T-helper 1 cell (primary cell): Measurements from ENCODE around the gene RELL2.

Experiments
- DNase-seq, 5 donors: peaks; one replicate each; pipeline ENCODE4 v3.0.0-alpha.2; 2012 to 2020

Gene RELL2

DNA sequence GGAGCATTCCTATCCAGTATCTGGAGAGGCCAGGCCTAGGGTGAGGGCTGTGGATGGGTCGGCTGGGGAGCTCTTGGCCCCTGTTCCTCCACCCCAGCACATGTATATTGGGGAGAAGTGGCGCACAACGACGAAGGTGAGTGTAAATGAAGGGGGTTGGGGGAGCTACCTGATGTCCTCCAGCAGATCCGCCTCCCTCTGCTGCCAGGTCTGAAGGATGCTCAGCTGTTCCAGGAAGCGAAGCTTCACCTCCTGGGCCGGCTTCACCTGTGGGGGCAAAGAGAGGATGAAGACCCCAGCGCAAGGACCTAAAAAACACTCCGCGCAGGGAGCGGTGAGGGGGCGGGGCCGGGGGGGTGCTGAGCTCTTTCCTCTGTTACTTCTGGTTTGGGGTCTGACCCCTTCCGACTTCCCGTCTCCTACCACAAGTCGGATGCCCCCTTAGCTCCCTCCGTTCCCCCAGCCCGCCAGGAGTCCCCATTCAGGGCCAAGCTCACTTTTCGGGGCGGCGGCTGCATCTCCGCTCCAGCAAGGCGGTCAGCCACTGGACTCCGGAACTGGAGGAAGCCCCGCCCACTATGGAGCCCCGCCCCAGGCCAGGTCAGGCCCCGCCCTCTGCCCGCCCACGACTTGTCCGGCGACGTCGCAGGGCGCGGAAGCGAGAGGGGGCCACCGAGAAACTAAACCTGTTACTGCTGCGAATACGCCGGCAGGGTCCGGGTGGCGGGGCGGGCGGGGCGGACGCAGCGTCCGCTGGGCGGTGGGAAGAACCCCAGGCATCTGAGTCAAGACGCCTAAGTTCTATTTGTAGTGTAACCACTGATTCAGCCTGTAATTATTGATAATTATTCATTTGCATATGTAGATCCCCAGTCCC lies 14.3 kb downstream of the RELL2 start, which contains the start of gene FCHSD1:
Gene FCHSD1 (minus strand): TSS at position 568 of the 877 bp plus-strand sequence. CDS start 50 bp downstream, at position 518.
- peak; percentile 68 to 82 (median 74) for DNase-seq

DNA sequence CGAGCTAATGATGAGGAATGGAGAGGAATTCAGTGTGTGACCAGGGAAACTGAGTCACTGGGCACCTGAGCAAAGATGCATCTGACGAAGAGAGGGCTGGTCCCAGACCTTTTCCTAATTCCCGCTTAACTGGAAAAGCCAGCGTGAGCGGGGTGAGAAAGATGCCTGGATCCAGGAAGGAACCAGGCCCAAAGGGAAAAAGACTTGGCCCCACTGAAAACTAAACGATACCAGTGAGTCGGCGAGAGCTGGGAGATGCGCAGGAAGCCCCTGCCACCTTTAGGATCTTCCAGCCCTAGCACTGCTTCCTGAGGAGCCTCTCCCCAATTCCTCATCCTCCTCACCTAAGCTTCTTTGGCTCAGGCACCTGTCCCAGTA lies 14.9 kb downstream of the RELL2 start:
- no peak for DNase-seq

DNA sequence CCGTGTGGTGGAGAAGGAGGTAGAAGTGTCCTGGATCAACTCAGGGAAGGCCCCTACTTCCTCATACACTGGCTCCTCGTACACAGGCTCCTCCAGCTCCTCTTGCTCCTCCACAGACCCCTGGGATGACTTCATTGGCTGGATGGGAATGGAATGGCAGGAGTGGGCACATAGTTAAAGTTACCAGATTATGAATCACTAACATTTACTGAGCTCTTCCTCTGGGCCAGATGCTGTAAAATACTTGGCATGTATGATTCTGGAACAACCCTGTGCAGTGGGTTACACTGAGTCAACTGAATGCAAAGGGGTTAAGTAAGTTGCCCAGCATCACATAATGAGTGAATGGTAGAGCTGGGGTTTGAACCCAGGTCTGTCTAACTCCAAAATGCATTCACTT lies 17.5 kb downstream of the RELL2 start:
- no peak for DNase-seq

DNA sequence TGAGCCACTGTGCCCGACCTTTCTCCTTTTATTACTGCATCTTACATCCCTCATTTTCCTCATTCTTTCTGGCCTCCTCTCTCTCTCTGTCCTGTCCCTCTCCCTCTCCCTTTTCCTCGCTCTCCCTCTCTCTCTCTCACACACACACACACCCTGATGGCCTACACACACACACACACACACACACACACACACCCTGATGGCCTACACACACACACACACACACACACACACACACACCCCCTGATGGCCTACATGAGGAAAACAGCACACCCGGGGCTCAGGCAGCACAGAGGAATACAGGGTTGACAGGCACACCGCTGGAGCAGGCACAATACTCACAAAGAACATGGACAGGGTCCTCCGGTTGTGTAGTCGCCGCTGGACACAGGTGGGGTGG lies 18.2 kb downstream of the RELL2 start:
- DNase-seq: no peak

DNA sequence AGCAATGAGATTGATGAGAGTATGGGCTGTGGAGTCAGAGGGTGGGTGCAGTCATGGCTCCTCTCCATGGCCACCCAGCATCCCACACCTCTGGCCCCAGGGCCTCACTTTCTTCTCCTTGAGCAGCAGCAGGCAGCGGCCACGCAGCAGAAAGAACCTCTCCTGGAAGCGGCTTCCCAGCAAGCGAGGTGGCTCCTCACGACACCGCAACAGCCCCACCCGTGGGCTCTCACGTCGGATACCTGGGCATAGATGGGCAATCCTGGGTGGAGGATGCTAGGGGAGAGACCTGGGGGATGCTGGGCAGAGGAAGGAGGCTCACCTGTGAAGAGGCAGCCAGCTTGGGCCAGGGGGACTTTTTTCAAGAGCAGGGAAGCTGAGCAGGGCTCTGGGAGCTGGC lies 19.6 kb downstream of the RELL2 start:
- DNase-seq: no peak

DNA sequence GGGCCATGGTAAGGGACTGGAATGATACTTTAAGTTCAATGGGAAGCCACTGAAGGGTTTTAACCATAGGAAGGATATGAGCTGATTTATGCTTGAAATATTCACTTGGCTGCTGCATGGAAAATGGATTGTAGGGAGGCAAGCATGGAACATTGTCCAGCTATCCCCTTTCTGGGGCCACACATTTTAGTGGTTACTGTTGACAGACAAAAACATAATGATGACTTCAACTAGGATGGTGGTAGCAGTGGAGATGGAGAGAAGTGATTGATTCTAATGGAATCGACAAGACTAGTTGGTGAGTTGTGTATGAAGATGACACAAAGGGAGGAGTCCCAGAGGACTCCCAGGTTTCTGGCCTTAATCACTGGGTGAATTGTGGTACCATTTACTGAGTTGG lies 20.6 kb downstream of the RELL2 start:
- DNase-seq: no peak

DNA sequence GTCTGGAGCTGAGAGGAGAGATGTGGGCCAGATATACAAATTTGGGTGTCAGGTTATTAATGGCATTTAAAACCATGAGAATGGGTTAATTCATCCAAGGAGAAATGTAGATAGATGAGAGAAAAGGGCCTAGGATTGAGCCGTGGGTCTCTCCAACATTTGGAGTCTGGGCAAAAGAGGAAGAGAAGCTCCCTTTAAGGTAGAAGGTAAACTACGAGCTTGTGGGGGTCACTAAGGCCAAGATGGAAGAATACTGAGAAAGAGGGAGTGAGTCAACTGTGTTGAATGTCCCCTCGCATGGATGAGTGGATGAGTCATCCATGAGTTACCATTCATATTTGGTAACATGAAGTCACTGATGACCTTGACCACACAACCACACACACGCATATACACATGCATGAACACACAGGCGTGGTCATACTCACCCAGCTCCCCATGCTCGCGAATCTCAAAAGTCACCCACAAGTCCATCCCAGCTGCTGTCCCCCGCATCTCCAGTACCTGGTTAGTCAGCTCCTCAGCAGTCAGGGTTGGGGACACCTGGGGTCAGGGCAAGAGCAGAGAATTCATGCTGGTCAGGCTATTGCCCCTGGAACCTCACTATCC lies 21.2 kb downstream of the RELL2 start:
- DNase-seq: no peak

DNA sequence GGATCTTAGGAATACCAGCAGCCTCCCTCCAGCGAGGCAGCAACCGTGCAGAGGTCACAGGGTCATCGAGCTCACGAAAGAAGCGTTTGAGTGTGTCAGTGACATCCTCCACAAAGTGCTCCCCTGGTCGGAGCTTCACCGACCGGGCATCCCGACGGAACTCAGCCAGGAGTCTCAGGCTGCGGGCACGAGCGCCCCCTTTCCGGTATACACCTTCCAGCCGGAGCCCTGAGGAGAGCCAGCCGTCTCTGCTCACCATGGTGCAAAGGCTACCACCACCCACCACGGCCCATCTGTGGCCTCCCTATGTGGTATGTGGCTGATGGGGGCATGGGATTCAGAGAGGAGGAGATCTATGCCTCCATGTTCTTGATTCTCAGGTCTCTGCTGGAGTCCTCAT lies 25.2 kb downstream of the RELL2 start:
- no peak for DNase-seq

DNA sequence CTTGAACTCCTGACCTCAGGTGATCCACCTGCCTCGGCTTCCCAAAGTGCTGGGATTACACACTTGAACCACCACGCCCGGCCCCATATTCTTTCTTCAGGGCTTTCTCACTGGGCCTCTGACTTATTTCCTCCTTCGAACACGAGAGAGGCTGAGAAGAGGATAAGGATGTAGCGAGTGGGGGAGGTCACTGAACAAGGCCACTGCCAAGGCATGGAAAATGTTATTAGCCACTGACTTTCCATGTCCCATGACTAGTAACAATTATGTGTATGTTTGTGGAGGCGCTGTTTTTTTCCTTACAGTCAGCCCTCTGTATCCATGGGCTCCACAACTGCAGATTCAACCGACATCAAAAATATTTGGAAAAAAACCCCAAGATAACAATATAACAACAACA lies 26.7 kb downstream of the RELL2 start:
- DNase-seq: no peak

DNA sequence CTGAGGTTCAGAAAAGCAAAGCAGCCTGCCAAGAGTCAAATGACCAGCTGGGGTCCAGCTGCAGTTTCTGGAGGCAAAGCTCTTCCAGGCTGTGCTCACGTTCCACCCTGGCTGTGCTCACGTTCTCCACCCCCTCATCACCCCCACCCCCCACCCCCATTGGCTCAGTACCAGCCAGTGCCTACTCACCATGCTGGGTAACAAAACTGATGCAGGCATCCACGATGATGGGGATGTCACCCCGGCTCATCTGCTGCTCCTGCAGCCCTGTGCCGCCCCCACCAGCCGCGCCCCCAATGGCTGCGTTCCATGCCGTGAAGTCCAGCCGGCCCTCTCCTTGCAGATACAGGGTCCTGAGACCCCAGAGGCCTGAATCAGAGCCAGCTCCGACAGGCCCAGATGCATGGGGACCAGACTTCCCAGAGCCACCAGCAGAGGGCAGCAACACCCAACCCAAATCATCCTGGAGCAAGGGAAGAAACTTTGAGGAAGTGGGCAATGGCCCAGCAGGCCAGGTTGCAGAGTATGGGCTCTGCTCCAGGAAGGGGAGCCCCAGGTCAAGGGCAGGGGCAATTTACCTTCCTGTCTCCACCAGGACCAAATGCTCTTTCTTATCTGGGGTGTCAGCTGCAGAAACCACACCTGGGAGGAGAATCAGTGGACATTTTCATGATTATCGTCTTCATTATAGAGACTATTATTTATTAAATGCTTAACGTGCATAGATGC lies 28.1 kb downstream of the RELL2 start:
- DNase-seq: peak; percentile 37 to 66 (median 54)

DNA sequence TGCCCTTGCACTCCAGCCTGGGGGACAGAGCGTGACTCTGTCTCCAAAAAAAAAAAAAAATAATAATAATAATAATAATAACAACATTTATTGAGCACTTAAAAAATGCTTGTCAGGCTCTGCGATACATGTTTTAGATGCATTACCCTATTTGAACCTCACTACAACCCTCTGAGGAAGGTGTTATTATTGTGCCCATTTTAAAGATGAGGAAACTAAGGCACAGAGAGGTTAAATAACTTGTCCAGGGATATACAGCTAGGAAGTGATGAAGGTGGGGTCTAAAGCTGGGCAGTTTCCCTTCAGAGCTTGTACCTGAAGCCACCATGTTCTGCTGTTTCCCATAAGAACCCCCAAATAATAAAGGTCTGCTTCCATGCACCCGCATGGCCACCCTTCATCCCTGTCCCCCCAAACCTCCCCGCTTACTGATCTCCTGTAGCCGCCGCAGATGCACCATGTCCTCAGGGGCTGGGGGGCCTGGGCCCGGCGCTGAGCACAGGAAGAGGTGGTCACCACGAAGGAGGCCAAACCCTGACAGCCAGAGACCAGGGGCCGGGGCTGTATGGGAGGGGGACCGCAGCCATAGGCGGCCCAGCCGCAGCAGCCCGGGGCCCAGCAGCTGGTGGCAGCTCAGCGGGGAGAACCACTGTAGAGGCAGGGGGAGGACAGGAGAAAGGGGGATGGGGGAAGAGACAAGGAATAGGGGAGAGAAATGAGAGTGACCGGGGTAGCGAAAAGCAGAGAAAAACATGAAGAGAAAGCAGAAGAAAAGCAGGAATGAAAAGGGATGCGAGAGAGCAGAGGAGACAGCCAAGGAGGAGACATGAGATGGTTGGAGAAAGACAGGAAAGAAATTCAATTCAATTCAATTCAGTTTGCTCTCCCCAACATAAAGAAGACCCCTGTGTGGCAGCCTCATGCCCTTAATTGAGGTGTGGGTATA lies 29.5 kb downstream of the RELL2 start:
- DNase-seq: no peak

DNA sequence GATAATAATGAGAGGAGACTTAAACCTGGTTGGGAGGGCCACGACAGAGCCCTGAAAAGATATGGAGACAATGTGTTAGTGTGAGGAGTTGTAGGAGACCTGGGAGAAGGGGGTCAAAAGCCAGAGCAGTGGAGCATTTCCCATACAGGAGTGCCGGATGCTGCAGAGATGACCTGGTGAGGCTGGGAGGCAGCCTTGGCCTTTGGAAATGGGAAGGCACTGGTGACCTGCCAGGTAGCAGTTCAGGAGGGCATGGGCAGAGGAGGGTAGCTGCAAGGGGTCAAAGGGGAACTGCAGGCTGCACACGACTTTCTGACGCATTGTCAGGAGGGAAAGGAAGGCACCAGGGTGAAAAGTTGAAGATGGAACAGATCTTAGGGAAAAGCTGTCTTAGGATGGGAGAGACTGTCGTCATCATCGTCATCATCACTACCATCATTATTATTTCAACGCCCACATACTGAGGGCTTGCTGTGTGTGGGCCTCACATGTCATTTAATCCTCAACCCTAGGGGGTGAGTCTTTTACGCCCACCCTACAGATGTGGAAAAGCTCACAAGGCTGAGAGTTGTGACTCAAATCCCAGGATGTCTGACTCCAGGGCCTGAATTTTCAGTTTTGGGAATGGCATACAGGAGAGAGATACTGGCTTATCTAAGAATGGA lies 31.9 kb downstream of the RELL2 start:
- no peak for DNase-seq

DNA sequence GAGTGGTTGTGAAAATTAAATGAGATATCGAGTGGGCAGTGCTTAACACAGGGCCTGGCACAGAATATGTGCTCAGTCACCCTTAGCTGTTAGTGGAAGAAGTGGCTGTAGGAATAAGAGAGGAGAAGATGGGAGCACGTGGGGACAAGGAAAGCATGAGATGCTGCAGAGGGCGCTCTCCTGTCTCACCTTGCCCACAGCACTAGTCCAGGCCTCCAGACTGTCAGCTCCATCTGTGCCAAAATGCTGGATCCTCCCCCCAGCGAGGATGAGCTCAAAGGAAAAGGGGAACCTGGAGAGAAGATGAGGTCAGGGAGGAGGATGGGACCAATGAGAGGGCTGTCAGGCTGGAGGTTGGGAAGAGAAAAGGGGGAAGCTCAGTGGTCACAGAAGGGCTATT lies 32.7 kb downstream of the RELL2 start:
- DNase-seq: no peak

DNA sequence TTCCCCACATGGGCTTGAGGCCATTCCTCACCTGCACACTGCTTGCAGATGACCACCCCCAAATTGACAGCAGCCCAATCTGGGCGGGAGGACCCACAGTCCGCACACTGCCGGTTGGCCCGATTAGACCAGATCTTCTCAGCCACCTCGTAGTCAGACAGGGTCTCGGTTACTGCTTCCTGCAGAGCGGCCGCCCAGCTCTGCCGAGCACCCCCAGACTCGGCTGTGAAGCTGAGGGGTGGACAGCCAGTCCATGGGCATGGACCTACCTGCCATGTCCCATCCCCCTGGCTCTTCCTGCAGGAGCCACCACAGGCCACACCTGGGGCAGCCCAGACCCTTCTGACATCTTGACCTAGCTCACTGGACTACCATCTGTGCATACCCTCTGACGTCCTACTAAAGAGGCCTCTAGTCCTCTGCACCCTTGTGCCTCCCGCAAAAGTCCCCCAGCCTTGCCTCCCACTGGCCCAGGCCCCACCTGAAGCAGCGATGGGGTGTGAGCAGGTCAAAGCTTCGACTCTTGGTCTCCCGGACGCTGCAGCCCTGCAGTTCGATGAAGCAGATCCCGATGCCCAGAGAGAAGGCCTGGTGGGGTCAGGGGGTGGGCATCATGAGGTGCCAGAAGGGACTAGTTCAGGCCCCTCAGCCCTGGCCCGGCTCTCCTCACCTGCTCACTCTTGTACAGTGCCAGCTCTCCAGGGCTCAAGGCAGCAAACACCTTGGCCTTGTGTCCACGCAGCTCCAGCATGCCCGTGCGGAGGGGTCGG lies 35.5 kb downstream of the RELL2 start:
- DNase-seq: no peak

DNA sequence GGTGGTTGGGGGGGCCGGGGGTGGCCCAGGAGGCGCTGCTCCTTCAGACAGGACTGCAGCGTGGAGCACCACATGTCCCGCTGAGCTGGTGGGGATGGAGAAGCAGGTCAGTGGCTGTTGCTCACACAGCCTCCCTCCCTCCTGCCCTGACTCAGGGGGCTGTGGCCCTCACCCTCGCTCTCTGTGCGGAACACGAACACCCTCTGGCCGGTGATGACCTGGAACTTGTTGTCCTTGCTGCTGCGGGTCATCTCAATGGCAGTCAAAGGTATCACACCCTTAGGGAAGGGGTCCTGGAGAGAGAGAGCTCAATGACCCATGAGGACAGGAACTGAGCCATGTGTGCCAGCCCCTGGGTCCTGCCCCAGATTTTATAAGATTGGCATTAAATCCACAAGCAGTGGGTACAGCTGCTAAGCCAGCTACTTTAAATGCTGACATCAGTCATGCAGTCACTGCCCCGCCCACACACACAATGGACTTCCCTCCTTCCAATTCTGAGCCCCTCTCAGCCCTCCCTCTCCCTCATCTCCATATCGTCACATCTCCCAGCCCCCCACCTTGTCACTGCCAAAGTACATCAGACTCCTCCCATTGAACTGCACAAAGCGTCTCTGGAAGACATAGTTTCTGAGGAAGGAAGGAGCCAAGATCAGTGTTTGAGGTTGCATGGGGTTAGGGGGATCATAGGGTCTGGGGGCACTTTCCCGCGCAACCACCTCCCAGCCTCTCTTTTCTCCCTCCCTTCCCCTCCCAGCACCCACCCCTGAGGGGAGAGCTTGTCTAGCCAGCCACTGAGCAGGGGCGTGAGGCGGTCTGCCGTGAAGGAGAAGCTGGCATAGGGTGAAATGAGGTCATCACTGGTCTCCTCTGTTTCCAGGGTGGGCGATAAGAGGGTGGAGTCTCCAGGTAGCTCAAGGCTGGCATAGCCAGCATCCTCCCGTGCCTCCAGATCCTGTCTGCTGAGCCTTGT lies 36.3 kb downstream of the RELL2 start:
- DNase-seq: no peak

DNA sequence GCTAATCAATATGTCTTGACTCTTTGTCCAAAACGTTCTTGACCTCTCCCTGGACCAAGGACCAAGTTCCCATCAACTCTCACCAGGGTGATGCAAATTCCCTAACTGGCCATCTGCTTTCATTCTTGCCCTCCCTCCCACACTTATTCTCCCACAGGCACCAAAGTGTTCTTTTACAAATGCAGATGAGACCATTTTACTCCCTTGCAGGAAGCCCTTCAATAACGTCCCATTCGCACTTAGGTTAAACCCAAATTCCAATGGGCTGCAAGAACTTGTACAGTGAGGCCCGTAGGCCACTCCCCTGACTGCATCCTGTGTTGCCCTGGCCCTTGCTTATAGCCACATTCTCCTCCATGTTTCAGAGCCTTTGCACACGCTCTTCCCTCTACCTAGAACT lies 38.0 kb downstream of the RELL2 start:
- DNase-seq: no peak

DNA sequence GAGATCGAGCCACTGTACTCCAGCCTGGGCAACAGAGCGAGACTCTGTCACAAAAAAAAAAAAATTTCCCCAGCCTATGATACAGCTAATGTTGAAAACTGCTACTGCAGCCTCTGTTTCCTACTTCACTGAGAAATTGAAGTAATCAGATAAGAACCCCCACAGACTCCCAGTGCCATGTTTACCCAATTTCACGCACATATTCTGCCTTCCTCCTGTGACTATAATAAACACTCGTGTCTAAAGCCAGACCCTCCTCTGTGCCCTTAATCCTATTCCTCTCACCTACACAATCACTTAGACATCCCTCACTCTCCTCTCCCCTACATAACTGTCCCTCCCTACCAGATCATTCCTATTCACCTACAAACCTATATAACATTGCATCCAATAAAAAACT lies 38.9 kb downstream of the RELL2 start:
- no peak for DNase-seq

DNA sequence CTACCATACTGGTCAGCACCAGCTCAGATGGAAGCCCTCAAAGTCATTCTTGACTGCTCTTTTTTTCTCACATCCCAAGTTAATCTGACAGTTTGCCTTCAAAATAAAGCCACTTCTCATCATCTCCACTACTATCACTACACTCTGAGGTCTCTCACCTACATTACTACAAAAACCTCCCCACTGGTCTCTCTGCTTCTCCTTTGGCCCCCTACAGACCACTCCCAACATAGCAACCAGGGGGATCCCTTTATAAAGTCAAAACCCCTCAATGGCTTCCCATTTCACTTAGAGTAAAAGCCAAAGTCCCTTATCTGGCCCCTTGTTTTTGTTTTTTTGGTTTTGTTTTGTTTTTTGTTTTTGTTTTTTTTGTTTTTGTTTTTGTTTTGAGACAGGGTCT lies 40.6 kb downstream of the RELL2 start:
- no peak for DNase-seq

DNA sequence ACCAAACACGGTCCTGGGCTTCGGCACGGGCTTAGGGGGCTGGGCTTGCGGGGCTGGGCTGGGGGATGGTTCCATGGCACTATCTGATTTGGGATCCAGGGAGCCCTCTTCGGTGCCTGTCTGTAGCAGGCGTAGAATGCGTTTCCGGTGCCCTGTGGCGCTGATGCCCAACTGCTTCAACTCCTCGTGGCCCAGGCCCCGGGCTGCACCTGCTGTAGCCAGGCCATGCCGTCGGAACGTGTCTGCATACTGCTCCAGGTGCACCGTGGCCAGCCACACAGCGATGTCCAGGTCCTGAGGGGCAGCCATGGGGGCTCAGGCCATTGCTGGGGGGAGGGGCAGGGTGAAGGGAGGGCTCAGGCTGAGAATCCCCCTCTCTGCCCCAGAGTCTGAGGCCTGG lies 43.4 kb downstream of the RELL2 start:
- no peak for DNase-seq

DNA sequence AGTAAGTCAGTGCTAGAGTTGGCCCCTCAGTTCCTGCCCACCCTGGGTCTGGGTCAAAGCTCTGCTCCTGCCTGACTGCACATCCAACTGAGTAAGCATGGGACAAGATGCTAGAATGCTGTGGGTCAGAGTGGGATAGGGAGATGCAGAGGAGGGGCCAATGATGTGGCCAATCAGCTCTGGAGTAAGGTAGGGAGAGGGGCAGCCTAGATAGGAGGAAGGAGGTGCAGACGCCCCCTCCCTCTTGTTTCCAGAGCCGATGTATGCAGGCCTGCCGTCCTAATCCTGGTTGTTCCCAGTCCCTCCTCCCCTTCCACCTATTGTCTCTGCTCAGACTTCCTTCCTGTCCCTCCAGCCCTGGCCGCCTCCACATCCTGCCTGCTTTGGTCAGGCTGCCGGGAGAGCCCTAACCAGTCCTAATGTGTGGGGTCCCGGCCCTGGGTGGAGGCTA lies 44.0 kb downstream of the RELL2 start:
- no peak for DNase-seq
